CD14-positive monocyte (primary cell): ENCODE measurements around the gene ACTR3. TPM values are rescaled to one million over a fixed set of nuclear protein-coding genes. Genes with fewer than 3 reads are reported as not detected.

Experiments
- DNase-seq, 3 donors: peaks; one replicate each; pipeline ENCODE4 v3.0.0-alpha.2; 2011 to 2022
- H2AFZ ChIP-seq: 2 replicates; pipeline ENCODE4 v1.6.0; 2012; ENCODE audit warnings: mild to moderate bottlenecking, low read depth, low read length, inconsistent platforms; ENCODE audit not compliant: insufficient read depth, poor library complexity, severe bottlenecking
- H3K27ac ChIP-seq, 2 donors: 1 replicate in 1 of 2; 2 replicates in 1 of 2; pipeline ENCODE4 v1.5.1; 2012 to 2013; ENCODE audit warnings: low read length in 2 of 2, control low read depth in 1 of 2, inconsistent platforms in 1 of 2, low read depth in 1 of 2, mild to moderate bottlenecking in 1 of 2
- H3K27me3 ChIP-seq, 2 donors: one replicate each; pipeline versions ENCODE4 v1.6.0 to v1.6.1; 2011 to 2013; ENCODE audit warnings: low read length in 2 of 2; ENCODE audit not compliant: control insufficient read depth in 2 of 2, insufficient read depth in 2 of 2
- H3K36me3 ChIP-seq, 2 donors: replicated peaks in 1 of 2; 1 replicate in 1 of 2; 2 replicates in 1 of 2; pipeline versions ENCODE4 v1.5.1 to v1.6.1; 2012 to 2013; ENCODE audit warnings: low read length in 2 of 2, control low read depth in 1 of 2, inconsistent platforms in 1 of 2, mild to moderate bottlenecking in 1 of 2; ENCODE audit not compliant: insufficient read depth in 2 of 2, control insufficient read depth in 1 of 2
- H3K4me1 ChIP-seq, 2 donors: 1 replicate in 1 of 2; 2 replicates in 1 of 2; pipeline versions ENCODE4 v1.5.1 to v1.6.1; 2012 to 2013; ENCODE audit warnings: low read length in 2 of 2, control low read depth in 1 of 2, inconsistent platforms in 1 of 2, mild to moderate bottlenecking in 1 of 2, moderate library complexity in 1 of 2; ENCODE audit not compliant: insufficient read depth in 2 of 2, control insufficient read depth in 1 of 2
- H3K4me2 ChIP-seq: replicated peaks from 2 replicates; pipeline ENCODE3; 2012; ENCODE audit warnings: low read length, moderate library complexity, mild to moderate bottlenecking; ENCODE audit not compliant: poor library complexity, severe bottlenecking; ENCODE audit errors: extremely low read depth
- H3K4me3 ChIP-seq, 3 experiments: fragments of 200-600 bp in 1 of 3; sonication (generic) in 1 of 3; replicated peaks in 1 of 3; 1 replicate in 2 of 3; 2 replicates in 1 of 3; pipeline ENCODE4 v1.5.1; 2011 to 2013; ENCODE audit warnings: low read length in 3 of 3, mild to moderate bottlenecking in 3 of 3, control low read depth in 2 of 3, low read depth in 2 of 3, inconsistent platforms in 1 of 3, moderate library complexity in 1 of 3
- H3K79me2 ChIP-seq: 2 replicates; pipeline ENCODE4 v1.6.0; 2012; ENCODE audit warnings: mild to moderate bottlenecking, control low read depth, inconsistent platforms, low read length, moderate library complexity; ENCODE audit not compliant: insufficient read depth
- H3K9ac ChIP-seq: 2 replicates; pipeline ENCODE4 v1.6.0; 2017; ENCODE audit warnings: low read length, mild to moderate bottlenecking; ENCODE audit not compliant: insufficient read depth, poor library complexity, severe bottlenecking
- H3K9me3 ChIP-seq, 2 donors: replicated peaks in 1 of 2; 1 replicate in 1 of 2; 2 replicates in 1 of 2; pipeline versions ENCODE4 v1.5.1 to v1.6.1; 2012 to 2013; ENCODE audit warnings: low read length in 2 of 2, control low read depth in 1 of 2; ENCODE audit not compliant: control insufficient read depth in 1 of 2, insufficient read depth in 1 of 2
- H4K20me1 ChIP-seq: 2 replicates; pipeline ENCODE4 v1.6.0; 2012; ENCODE audit warnings: mild to moderate bottlenecking, low read length, control low read depth, moderate library complexity; ENCODE audit not compliant: insufficient read depth
- H3K27ac Mint-ChIP-seq, 7 donors: one replicate each; pipeline ENCODE4 v1.8.0; 2020; ENCODE audit warnings: mild to moderate bottlenecking in 7 of 7, mixed read lengths in 7 of 7, moderate library complexity in 6 of 7, inconsistent platforms in 2 of 7
- H3K27me3 Mint-ChIP-seq, 3 donors: one replicate each; pipeline ENCODE4 v1.8.0; 2021 to 2022; ENCODE audit warnings: low read depth in 3 of 3, mild to moderate bottlenecking in 3 of 3, mixed read lengths in 3 of 3, moderate library complexity in 3 of 3, inconsistent platforms in 1 of 3
- H3K36me3 Mint-ChIP-seq, 2 donors: one replicate each; pipeline ENCODE4 v1.8.0; 2020; ENCODE audit warnings: mixed read lengths in 2 of 2, inconsistent platforms in 1 of 2, mild to moderate bottlenecking in 1 of 2
- H3K4me1 Mint-ChIP-seq: one replicate; pipeline ENCODE4 v1.8.0; 2020; ENCODE audit warnings: mild to moderate bottlenecking, mixed read lengths
- H3K4me3 Mint-ChIP-seq, 2 donors: one replicate each; pipeline ENCODE4 v1.8.0; 2020; ENCODE audit warnings: mild to moderate bottlenecking in 2 of 2, mixed read lengths in 2 of 2, moderate library complexity in 1 of 2
- H3K9me3 Mint-ChIP-seq, 7 donors: one replicate each; pipeline ENCODE4 v1.8.0; 2020 to 2022; ENCODE audit warnings: mixed read lengths in 7 of 7, mild to moderate bottlenecking in 6 of 7, moderate library complexity in 6 of 7, inconsistent platforms in 2 of 7
- WGBS: methylation state at CpG from one replicate; pipeline ENCODE4 v1.1.5; 2013; ENCODE audit warnings: missing lambda C conversion rate; ENCODE audit not compliant: insufficient coverage; 5-methylcytosine and 5-hydroxymethylcytosine counted together
- intact Hi-C, 2 donors: fragments of 100-400 bp; cut with micrococcal nuclease; formaldehyde crosslinking; loops; one replicate each; pipeline versions ENCODE4 v1.15.0 to v1.15.1; 2023
- polyA plus RNA-seq, 3 donors: library from polyadenylated mRNA; depleted of rRNA in 1 of 3; unstranded in 2 of 3; stranded (reverse) in 1 of 3; fragments of 300-500 nt in 2 of 3; fragments of >200 nt in 1 of 3; fragmentation: Illumina TruSeq in 2 of 3; gene quantifications; 1 replicate in 2 of 3; 2 replicates in 1 of 3; pipeline ENCODE4 v1.2.3, GENCODE V29; 2012 to 2021
- TF ChIP-seq, protein P1 (sequence below): fragments of 200-600 bp; IDR thresholded peaks from one replicate; pipeline ENCODE4 v1.8.0; 2022; ENCODE audit warnings: antibody characterized with exemption, mild to moderate bottlenecking

The ACTR3 gene
- polyA plus RNA-seq, 3 donors, result 103 to 557 (median 464) TPM

DNA sequence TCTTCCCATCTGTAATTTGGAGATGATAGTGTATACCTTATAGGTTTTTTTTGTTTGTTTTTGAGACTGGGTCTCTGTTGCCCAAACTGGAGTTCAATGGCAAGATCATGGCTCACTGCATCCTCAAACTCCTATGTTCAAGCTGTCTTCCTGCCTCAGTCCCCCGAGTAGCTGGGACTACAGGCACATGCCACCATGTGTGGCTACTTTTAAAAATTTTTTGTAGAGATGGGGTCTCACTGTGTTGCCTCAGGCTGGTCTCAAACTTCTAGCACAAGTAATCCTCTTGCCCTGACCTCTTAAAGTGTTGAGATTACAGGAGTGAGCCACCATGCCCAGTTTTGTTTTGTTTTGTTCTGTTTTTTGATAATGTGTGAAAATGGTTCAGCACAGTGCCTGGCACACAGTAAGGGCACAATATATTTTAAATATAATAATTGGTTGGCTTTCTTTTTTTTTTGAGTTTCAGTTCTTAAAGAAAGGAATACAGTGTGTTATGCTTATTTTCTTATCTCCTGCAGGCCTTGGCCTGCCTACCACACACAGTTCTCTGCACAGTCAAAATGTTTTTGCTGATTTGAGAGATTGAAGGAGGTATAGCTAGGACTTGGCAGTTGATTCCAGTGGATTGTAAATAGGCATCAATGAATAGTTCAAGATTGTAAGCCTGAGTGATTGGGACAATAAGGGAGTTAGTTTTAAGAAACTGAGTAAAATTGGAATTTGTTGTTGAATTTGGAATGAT, 6.1 kb downstream of the ACTR3 start:
- Histone ChIP-seq H3K4me2 (peak overlapping the region; percentile 42), H3K36me3 (peaks cover 2 to 4% of the 10 kb centered on the region in 2 donors), H3K4me1 (peaks cover 73 to 99% of the 10 kb centered on the region in 2 donors), H3K27me3 (no peaks in the 10 kb centered on the region), H3K79me2 (peaks cover 100% of the 10 kb centered on the region), H3K9ac (no peak overlapping the region), H3K4me3 (peak overlapping the region in 1 of 3 experiments; percentile 89), H3K9me3 (no peaks in the 10 kb centered on the region), H2AFZ (no peak overlapping the region), H3K27ac (peak overlapping the region; percentile 4 to 51), H4K20me1 (peaks cover 100% of the 10 kb centered on the region)
- WGBS, result no CpG with 5 or more reads among the region's 1 CpG
- peaks cover 85% of the 10 kb centered on the region for H3K4me1 Mint-ChIP-seq
- no peaks in the 10 kb centered on the region for H3K9me3 Mint-ChIP-seq
- intact Hi-C loops, result loop anchor here in 1 of 2 donors (10.0 kb wide), 1 partner anchor 141 kb away; the partner anchor contains the start of gene SLC35F5
- peak overlapping the region; percentile 38 to 70 for H3K4me3 Mint-ChIP-seq
- DNase-seq, result no peak
- peaks cover 0 to 4% (median 0%) of the 10 kb centered on the region in 3 donors for H3K27me3 Mint-ChIP-seq
- peak overlapping the region; percentile 15 to 89 (median 80) for H3K27ac Mint-ChIP-seq
- H3K36me3 Mint-ChIP-seq, result peaks cover 29 to 47% of the 10 kb centered on the region in 2 donors
- TF ChIP-seq, protein P1, sequence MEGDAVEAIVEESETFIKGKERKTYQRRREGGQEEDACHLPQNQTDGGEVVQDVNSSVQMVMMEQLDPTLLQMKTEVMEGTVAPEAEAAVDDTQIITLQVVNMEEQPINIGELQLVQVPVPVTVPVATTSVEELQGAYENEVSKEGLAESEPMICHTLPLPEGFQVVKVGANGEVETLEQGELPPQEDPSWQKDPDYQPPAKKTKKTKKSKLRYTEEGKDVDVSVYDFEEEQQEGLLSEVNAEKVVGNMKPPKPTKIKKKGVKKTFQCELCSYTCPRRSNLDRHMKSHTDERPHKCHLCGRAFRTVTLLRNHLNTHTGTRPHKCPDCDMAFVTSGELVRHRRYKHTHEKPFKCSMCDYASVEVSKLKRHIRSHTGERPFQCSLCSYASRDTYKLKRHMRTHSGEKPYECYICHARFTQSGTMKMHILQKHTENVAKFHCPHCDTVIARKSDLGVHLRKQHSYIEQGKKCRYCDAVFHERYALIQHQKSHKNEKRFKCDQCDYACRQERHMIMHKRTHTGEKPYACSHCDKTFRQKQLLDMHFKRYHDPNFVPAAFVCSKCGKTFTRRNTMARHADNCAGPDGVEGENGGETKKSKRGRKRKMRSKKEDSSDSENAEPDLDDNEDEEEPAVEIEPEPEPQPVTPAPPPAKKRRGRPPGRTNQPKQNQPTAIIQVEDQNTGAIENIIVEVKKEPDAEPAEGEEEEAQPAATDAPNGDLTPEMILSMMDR, result no peak

DNA sequence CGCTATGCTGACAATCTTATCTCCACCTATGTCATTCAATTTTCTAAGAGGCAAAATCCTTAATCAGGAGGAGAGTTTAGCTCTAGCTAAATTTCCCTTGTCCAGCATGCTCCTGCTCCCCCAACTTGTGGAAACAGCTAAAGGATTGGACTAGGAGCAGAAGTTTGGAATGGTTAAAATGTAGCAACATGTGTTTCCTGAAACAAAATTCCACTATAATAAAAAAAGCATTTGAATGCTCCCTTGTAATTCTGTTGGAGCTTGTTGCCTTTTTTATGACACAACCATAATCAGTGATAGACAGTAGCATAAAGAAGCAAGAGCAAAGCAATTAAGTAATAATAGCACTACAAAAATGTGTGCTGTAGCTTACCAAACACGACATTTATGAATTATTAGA, 6.9 kb downstream of the ACTR3 start:
- Histone ChIP-seq H3K79me2 (peaks cover 100% of the 10 kb centered on the region), H3K27ac (peak overlapping the region in 1 of 2 donors; percentile 51), H4K20me1 (peaks cover 100% of the 10 kb centered on the region), H3K4me3 (no peak overlapping the region), H3K27me3 (no peaks in the 10 kb centered on the region), H3K4me1 (peaks cover 76 to 100% of the 10 kb centered on the region in 2 donors), H3K4me2 (peak overlapping the region; percentile 42), H3K9ac (no peak overlapping the region), H3K9me3 (no peaks in the 10 kb centered on the region), H3K36me3 (peaks cover 2 to 4% of the 10 kb centered on the region in 2 donors), H2AFZ (no peak overlapping the region)
- H3K27me3 Mint-ChIP-seq, result peaks cover 0 to 4% (median 0%) of the 10 kb centered on the region in 3 donors
- peaks cover 28 to 46% of the 10 kb centered on the region in 2 donors for H3K36me3 Mint-ChIP-seq
- H3K4me3 Mint-ChIP-seq, result no peak overlapping the region
- peak overlapping the region in 1 of 7 donors; percentile 39 for H3K27ac Mint-ChIP-seq
- WGBS, result no CpG with 5 or more reads among the region's 2 CpGs
- no peaks in the 10 kb centered on the region for H3K9me3 Mint-ChIP-seq
- TF ChIP-seq, protein P1, result no peak
- intact Hi-C loops, result loop anchor here in 1 of 2 donors (10.0 kb wide), 1 partner anchor 142 kb away; the partner anchor contains the start of gene SLC35F5
- peaks cover 91% of the 10 kb centered on the region for H3K4me1 Mint-ChIP-seq
- no peak for DNase-seq
